ENCODE measurements around the gene LARP1.

DNA sequence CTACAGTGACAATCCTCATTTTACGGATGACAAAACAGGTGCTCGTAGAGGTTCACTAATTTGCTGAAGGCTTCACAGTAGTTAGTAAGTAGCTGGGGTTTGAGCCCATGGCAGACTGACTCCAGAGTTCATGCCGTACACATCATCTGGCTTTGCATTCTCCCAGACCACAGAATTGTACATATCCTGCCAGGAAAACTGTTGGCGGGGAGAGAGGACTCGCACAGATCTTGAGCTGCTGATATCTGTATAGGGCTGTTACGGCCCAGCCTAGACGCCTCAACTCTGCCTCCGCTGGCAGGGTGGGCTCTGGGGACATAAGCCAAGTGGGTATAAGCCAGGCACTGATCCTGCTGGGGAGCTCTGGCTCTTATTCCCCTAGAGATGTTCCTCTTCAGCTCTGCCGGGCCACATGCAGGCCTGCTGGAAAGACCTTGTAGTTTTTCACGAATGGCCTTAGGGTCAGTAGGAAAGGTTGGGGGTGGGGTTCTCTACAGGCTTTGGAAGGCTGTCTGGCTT lies 16.3 kb downstream of the LARP1 start:
- TF ChIP-seq TCF4 (CRISPR knock-in tag; IDR thresholded peaks at IDR 0.05; ENCODE audit: borderline replicate concordance) (peak; percentile 24; the same call in 1 of the 2 replicates), BACH2 (CRISPR knock-in tag; IDR thresholded peaks at IDR 0.05; ENCODE audit: borderline replicate concordance) (no peak), OSR1 (CRISPR knock-in tag; IDR thresholded peaks at IDR 0.05) (no peak), CREB5 (CRISPR knock-in tag; IDR thresholded peaks at IDR 0.05; ENCODE audit: low read depth) (no peak), ZNF8 (CRISPR knock-in tag; IDR thresholded peaks at IDR 0.05) (no peak)
- TF ChIP-seq, protein P1, sequence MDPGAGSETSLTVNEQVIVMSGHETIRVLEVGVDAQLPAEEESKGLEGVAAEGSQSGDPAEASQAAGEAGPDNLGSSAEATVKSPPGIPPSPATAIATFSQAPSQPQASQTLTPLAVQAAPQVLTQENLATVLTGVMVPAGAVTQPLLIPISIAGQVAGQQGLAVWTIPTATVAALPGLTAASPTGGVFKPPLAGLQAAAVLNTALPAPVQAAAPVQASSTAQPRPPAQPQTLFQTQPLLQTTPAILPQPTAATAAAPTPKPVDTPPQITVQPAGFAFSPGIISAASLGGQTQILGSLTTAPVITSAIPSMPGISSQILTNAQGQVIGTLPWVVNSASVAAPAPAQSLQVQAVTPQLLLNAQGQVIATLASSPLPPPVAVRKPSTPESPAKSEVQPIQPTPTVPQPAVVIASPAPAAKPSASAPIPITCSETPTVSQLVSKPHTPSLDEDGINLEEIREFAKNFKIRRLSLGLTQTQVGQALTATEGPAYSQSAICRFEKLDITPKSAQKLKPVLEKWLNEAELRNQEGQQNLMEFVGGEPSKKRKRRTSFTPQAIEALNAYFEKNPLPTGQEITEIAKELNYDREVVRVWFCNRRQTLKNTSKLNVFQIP (CRISPR knock-in tag; IDR thresholded peaks at IDR 0.05; ENCODE audit: borderline replicate concordance, low read depth) = no peak
